OCI-LY7 (cell line): Measurements from ENCODE around the gene CRYBB2. TPM values are rescaled to one million over a fixed set of nuclear protein-coding genes. Genes with fewer than 3 reads are reported as not detected.
A peak's percentile ranks its signal among the peaks of the same experiment; 100 is the strongest.
"Not testable (repeated sequence)": the region's sequence is repeated elsewhere in the genome, so short reads cannot be mapped to it uniquely, and the experiment has no call there.

Experiments used
- BruUV-seq: library from RNA; stranded (reverse); fragments of 400-500 nt; replicated peaks from 2 replicates; lab custom pipeline; 2021; lab: Mats Ljungman, UMichigan
- CTCF ChIA-PET: fragments of 300-600 bp; sonication (Branson Sonifier 250); formaldehyde crosslinking; loops from one replicate; lab custom pipeline; 2022; ENCODE audit warnings: antibody characterized with exemption; ENCODE audit not compliant: unreplicated experiment; lab: Charles Lee
- POLR2A ChIA-PET: fragments of 300-600 bp; sonication (Branson Sonifier 250); formaldehyde crosslinking; loops from one replicate; lab custom pipeline; 2022; ENCODE audit warnings: antibody characterized with exemption; lab: Charles Lee
- DNase-seq: peaks from one replicate; pipeline ENCODE4 v3.0.0-alpha.2; 2015; ENCODE audit warnings: low spot score
- H2AFZ ChIP-seq: fragments of 200-600 bp; sonication (generic), shearing (Covaris generic); 2 replicates; pipeline ENCODE4 v1.6.1; 2014; ENCODE audit warnings: mild to moderate bottlenecking, antibody characterized with exemption, low read length, moderate library complexity
- H3K27ac ChIP-seq: fragments of 200-600 bp; sonication (generic); 2 replicates; pipeline ENCODE4 v1.5.1; 2014; ENCODE audit warnings: mixed run types, low read depth, mild to moderate bottlenecking, moderate library complexity, low read length, inconsistent platforms; ENCODE audit not compliant: poor library complexity, severe bottlenecking
- H3K36me3 ChIP-seq: fragments of 200-600 bp; sonication (generic); 2 replicates; pipeline ENCODE4 v1.6.1; 2014; ENCODE audit warnings: mild to moderate bottlenecking, antibody characterized with exemption, low read length, moderate library complexity, mixed read lengths; ENCODE audit not compliant: insufficient read depth
- H3K4me1 ChIP-seq: fragments of 200-600 bp; sonication (generic); 2 replicates; pipeline ENCODE4 v1.5.1; 2014; ENCODE audit warnings: mild to moderate bottlenecking, low read length; ENCODE audit not compliant: insufficient read depth, poor library complexity, severe bottlenecking
- H3K4me2 ChIP-seq: fragments of 200-600 bp; sonication (generic); 2 replicates; pipeline ENCODE4 v1.6.1; 2014; ENCODE audit warnings: mild to moderate bottlenecking, low read length
- H3K4me3 ChIP-seq: fragments of 200-600 bp; sonication (generic); 2 replicates; pipeline ENCODE4 v1.5.1; 2014; ENCODE audit warnings: mild to moderate bottlenecking, low read depth, low read length; ENCODE audit not compliant: poor library complexity, severe bottlenecking
- H3K79me2 ChIP-seq: fragments of 200-600 bp; sonication (generic); 2 replicates; pipeline ENCODE4 v1.6.1; 2016; ENCODE audit warnings: low read depth, mild to moderate bottlenecking, low read length, moderate library complexity, mixed read lengths; ENCODE audit not compliant: insufficient read depth
- H3K9me2 ChIP-seq: fragments of 200-600 bp; sonication (generic); 2 replicates; pipeline ENCODE4 v1.6.1; 2016; ENCODE audit warnings: mild to moderate bottlenecking, low read length, mixed read lengths; ENCODE audit not compliant: insufficient read depth
- H3K9me3 ChIP-seq: fragments of 200-600 bp; sonication (generic); 2 replicates; pipeline ENCODE4 v1.6.1; 2014; ENCODE audit warnings: mild to moderate bottlenecking, mixed run types, low read length, mixed read lengths
- H4K20me1 ChIP-seq: fragments of 200-600 bp; sonication (generic); 2 replicates; pipeline ENCODE4 v1.6.1; 2014; ENCODE audit warnings: mild to moderate bottlenecking, antibody characterized with exemption, low read length, moderate library complexity, mixed read lengths; ENCODE audit not compliant: insufficient read depth
- CTCF ChIP-seq: fragments of 200-600 bp; sonication (generic); conservative IDR thresholded peaks from 2 replicates; pipeline ENCODE4 v1.5.1; 2014; ENCODE audit warnings: mild to moderate bottlenecking, antibody characterized with exemption, low read length, moderate library complexity, mixed read lengths
- EZH2phosphoT487 ChIP-seq: fragments of 200-600 bp; sonication (generic); IDR thresholded peaks from 2 replicates; pipeline ENCODE4 v1.6.1; 2018; ENCODE audit warnings: low read depth, borderline replicate concordance, mild to moderate bottlenecking, mixed run types, antibody characterized with exemption, low read length, moderate library complexity, mixed read lengths
- intact Hi-C: fragments of 100-400 bp; cut with micrococcal nuclease; formaldehyde crosslinking; loops from one replicate; pipeline ENCODE4 v1.10.0; 2022; ENCODE audit not compliant: unreplicated experiment
- total RNA-seq, 2 experiments: library from RNA; depleted of rRNA in 1 of 2; stranded (reverse); fragments of >200 nt in 1 of 2; shearing (Covaris generic) in 1 of 2; gene quantifications; 2 replicates each; pipeline ENCODE4 v1.2.3, GENCODE V29; 2014 to 2022

CRYBB2 gene
- total RNA-seq, 2 experiments from 2014 or later: not detected

GRCh38 chr22:25178869-25179631 is 40.4 kb upstream of the CRYBB2 start:
- CTCF ChIA-PET, H3K36me3 ChIP-seq, DNase-seq, H3K9me3 ChIP-seq, BruUV-seq, H3K4me1 ChIP-seq, H2AFZ ChIP-seq, H3K79me2 ChIP-seq, intact Hi-C loops, H3K9me2 ChIP-seq, H3K27ac ChIP-seq, H4K20me1 ChIP-seq: not testable (repeated sequence)
- Histone ChIP-seq H3K4me2 (0 out of 2 replicates have a peak overlapping the region, but pooled peaks have one; percentile 36), H3K4me3 (peak overlapping the region; percentile 52)
- POLR2A ChIA-PET: interaction anchor here (1.1 kb wide), 1 partner anchor 17 kb away, joined by 3 read pairs; no protein-coding TSS in a partner anchor

GRCh38 chr22:25182131-25183110 is 37.0 kb upstream of the CRYBB2 start:
- no peak for DNase-seq
- no peak for TF ChIP-seq EZH2phosphoT487
- no peak for TF ChIP-seq CTCF
- intact Hi-C loops: no loop called here
- H2AFZ ChIP-seq: no peak overlapping the region
- ChIA-PET CTCF (no interaction called here), POLR2A (no interaction called here)
- no peak overlapping the region for H3K4me2 ChIP-seq
- no peaks in the 10 kb centered on the region for H3K9me3 ChIP-seq
- H3K27ac ChIP-seq: no peak overlapping the region
- H3K79me2 ChIP-seq: no peaks in the 10 kb centered on the region
- H3K4me1 ChIP-seq: no peaks in the 10 kb centered on the region
- no peak overlapping the region for H3K4me3 ChIP-seq
- H3K9me2 ChIP-seq: no peaks in the 10 kb centered on the region
- H4K20me1 ChIP-seq: no peaks in the 10 kb centered on the region
- BruUV-seq: no TSS peak
- H3K36me3 ChIP-seq: no peaks in the 10 kb centered on the region

GRCh38 chr22:25183949-25184619 is 35.4 kb upstream of the CRYBB2 start:
- DNase-seq: no peak

More at GRCh38 chr22:25183949-25184619, 35.4 kb upstream of the CRYBB2 start:
- no peaks in the 10 kb centered on the region for H3K36me3 ChIP-seq
- no peaks in the 10 kb centered on the region for H3K79me2 ChIP-seq
- H3K27ac ChIP-seq: no peak overlapping the region
- H3K4me1 ChIP-seq: no peaks in the 10 kb centered on the region
- H4K20me1 ChIP-seq: no peaks in the 10 kb centered on the region
- intact Hi-C loops: no loop called here
- H3K9me3 ChIP-seq: no peaks in the 10 kb centered on the region
- TF ChIP-seq CTCF: no peak
- TF ChIP-seq EZH2phosphoT487: no peak
- ChIA-PET POLR2A (interaction anchor here (0.6 kb wide), 1 partner anchor 42 kb away, joined by 3 read pairs; no protein-coding TSS in a partner anchor), CTCF (no interaction called here)
- H3K4me2 ChIP-seq: no peak overlapping the region
- BruUV-seq: no TSS peak
- no peak overlapping the region for H3K4me3 ChIP-seq
- H2AFZ ChIP-seq: no peak overlapping the region
- H3K9me2 ChIP-seq: no peaks in the 10 kb centered on the region
